DMS79 (cell line): ENCODE results near the gene ANO9.

ENCODE experiments used
- DNase-seq: peaks from one replicate; lab custom pipeline; 2025; lab: John Stamatoyannopoulos, UW

Gene ANO9

GRCh38 chr11:441418-442274 is at the start of gene ANO9:
Gene ANO9 (minus strand): TSS chr11:442011. CDS start chr11:441926, 85 bp downstream.
- peak; percentile 32 for DNase-seq

- DNase-seq = no peak
These were observed 49.5 kb upstream of the ANO9 start for GRCh38 chr11:491358-491757.

- DNase-seq = no peak
These were observed 49.1 kb upstream of the ANO9 start for GRCh38 chr11:490930-491260.

- DNase-seq = no peak
These were observed 48.5 kb upstream of the ANO9 start for GRCh38 chr11:490186-490929.

- DNase-seq = no peak
These were observed 47.9 kb upstream of the ANO9 start for GRCh38 chr11:489610-490185.

- no peak for DNase-seq
These were observed 47.2 kb upstream of the ANO9 start for GRCh38 chr11:488992-489391.

- DNase-seq = no peak
These were observed 46.8 kb upstream of the ANO9 start for GRCh38 chr11:488579-488978.

GRCh38 chr11:488062-488461 is 46.3 kb upstream of the ANO9 start:
- DNase-seq = no peak

- DNase-seq = no peak
These were observed 45.8 kb upstream of the ANO9 start for GRCh38 chr11:487571-488021.

GRCh38 chr11:486189-486588 is 44.4 kb upstream of the ANO9 start:
- DNase-seq = no peak

GRCh38 chr11:484616-485015 is 42.8 kb upstream of the ANO9 start:
- DNase-seq = no peak

GRCh38 chr11:479311-479710 is 37.5 kb upstream of the ANO9 start:
- no peak for DNase-seq

GRCh38 chr11:477052-477715 is 35.4 kb upstream of the ANO9 start:
- DNase-seq = no peak

- DNase-seq = no peak
These were observed 34.6 kb upstream of the ANO9 start for GRCh38 chr11:476416-476815.

GRCh38 chr11:475941-476340 is 34.1 kb upstream of the ANO9 start:
- DNase-seq = no peak

GRCh38 chr11:474914-475506 is 33.2 kb upstream of the ANO9 start:
- DNase-seq = no peak

GRCh38 chr11:473962-474785 is 32.4 kb upstream of the ANO9 start:
- no peak for DNase-seq

GRCh38 chr11:473415-473814 is 31.6 kb upstream of the ANO9 start:
- no peak for DNase-seq

- no peak for DNase-seq
These were observed 31.0 kb upstream of the ANO9 start for GRCh38 chr11:472816-473215.

- DNase-seq = no peak
These were observed 30.5 kb upstream of the ANO9 start for GRCh38 chr11:472272-472671.

GRCh38 chr11:471468-472145 is 29.8 kb upstream of the ANO9 start:
- DNase-seq = no peak
